GM12872 (cell line): ENCODE measurements around the gene TYW5.

Experiments
- TF ChIP-seq, protein P1 (sequence below): IDR thresholded peaks from 3 replicates; pipeline ENCODE4 v1.5.1; 2011; ENCODE audit warnings: low read depth, mild to moderate bottlenecking, low read length, moderate library complexity; ENCODE audit not compliant: insufficient read depth

Gene TYW5, protein sequence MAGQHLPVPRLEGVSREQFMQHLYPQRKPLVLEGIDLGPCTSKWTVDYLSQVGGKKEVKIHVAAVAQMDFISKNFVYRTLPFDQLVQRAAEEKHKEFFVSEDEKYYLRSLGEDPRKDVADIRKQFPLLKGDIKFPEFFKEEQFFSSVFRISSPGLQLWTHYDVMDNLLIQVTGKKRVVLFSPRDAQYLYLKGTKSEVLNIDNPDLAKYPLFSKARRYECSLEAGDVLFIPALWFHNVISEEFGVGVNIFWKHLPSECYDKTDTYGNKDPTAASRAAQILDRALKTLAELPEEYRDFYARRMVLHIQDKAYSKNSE

GRCh38 chr2:199955339-199956061, at the start of gene TYW5, which contains the start of gene MAIP1:
TYW5 (minus strand) TSS chr2:199955491; CDS start chr2:199955470, 21 bp downstream.
MAIP1 (plus strand) TSS chr2:199955582; CDS start chr2:199955799, 217 bp downstream.
- TF ChIP-seq, protein P1, sequence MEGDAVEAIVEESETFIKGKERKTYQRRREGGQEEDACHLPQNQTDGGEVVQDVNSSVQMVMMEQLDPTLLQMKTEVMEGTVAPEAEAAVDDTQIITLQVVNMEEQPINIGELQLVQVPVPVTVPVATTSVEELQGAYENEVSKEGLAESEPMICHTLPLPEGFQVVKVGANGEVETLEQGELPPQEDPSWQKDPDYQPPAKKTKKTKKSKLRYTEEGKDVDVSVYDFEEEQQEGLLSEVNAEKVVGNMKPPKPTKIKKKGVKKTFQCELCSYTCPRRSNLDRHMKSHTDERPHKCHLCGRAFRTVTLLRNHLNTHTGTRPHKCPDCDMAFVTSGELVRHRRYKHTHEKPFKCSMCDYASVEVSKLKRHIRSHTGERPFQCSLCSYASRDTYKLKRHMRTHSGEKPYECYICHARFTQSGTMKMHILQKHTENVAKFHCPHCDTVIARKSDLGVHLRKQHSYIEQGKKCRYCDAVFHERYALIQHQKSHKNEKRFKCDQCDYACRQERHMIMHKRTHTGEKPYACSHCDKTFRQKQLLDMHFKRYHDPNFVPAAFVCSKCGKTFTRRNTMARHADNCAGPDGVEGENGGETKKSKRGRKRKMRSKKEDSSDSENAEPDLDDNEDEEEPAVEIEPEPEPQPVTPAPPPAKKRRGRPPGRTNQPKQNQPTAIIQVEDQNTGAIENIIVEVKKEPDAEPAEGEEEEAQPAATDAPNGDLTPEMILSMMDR: no peak

- TF ChIP-seq, protein P1: no peak
Observed at GRCh38 chr2:200003444-200003843, 48.2 kb upstream of the TYW5 start.

DNA sequence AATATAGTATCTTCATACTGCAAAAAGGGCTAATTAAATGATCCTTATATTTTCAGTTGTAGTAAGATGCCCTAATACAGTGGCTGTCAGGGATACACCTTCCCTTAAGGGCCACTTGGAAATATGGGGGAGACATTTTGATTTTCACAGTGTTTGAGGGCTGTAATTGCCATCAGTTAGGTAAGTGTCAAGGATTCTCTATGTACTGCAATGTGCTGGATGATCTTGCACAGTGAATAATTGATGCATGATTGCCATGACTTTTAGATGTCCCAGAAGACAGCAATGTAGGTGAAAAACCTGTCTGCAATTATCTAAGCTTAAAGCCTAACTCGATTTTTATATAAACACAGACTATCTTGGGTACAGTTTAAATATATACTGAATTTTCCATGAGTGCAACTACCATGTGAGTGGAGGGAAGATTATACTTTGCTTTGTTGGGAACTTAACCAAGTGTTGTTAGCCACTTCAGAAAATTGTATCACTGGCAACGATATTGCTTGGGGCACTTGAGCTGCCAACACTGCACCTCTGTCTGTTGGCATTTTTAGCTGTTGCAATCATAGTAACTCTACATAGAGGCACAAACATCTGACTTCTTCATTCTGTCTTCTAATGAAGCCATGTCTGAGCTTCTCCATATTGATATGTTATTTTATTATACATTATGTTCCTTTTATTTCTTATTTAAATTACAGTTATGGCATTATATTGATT, 45.3 kb upstream of the TYW5 start:
- TF ChIP-seq, protein P1: no peak

DNA sequence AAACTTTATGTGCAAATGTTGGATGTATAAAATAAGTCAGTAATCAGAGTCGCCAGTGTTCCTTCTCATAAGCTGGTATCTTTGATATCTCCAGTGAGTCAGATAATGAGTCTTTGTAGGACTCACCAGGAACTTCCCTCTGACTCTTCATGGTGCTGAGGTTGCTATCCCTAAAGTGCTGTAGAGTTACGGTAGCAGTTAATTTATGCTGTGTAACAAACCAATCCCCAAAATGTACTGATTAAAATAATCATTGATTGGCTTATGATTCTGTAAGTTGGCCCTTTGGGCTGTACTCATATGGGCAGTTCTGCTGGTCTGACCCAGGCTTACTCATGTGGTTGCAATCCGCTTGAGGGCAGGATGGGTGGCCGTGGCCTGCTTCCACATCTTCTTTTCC, 43.9 kb upstream of the TYW5 start:
- TF ChIP-seq, protein P1: no peak

- TF ChIP-seq, protein P1: no peak
Observed at GRCh38 chr2:199997296-199997695, 42.0 kb upstream of the TYW5 start.

DNA sequence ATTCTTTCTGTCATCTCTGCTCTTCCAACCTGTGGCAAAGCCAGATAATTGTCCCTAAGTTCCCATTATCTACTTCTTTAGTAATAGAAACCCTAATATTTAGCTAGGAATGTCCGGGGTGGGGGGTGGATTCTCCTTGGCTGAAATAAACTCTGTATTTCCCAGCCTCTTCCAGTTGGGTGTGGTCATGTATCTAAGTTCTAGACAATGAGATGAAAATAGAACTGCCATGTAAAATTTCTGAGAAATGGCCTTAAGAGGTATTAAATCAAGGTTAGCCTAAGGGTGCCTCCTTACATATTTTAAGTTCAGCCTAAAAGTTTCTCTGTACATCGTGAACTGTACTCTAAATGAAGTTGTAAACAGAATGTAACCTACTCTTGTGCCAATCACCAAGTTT, 39.6 kb upstream of the TYW5 start:
- TF ChIP-seq, protein P1: no peak

- TF ChIP-seq, protein P1: no peak
Observed at GRCh38 chr2:199994371-199994770, 39.1 kb upstream of the TYW5 start.
